ENCODE measurements around the gene RNF214.
"Not testable (repeated sequence)": the region's sequence is repeated elsewhere in the genome, so short reads cannot be mapped to it uniquely, and the experiment has no call there.

RNF214 gene

GRCh38 chr11:117319214-117319840 is 86.9 kb downstream of the RNF214 start:
- no peak for ATAC-seq
- TF ChIP-seq PPARA (CRISPR knock-in tag; IDR thresholded peaks at IDR 0.05; ENCODE audit: borderline replicate concordance) (no peak), OSR1 (CRISPR knock-in tag; IDR thresholded peaks at IDR 0.05) (no peak), ISL1 (CRISPR knock-in tag; IDR thresholded peaks at IDR 0.05) (0 out of 2 replicates have a peak, but pooled peaks have one; percentile 11), ZFP3 (CRISPR knock-in tag; IDR thresholded peaks at IDR 0.05) (no peak)
- TF ChIP-seq, protein P1, sequence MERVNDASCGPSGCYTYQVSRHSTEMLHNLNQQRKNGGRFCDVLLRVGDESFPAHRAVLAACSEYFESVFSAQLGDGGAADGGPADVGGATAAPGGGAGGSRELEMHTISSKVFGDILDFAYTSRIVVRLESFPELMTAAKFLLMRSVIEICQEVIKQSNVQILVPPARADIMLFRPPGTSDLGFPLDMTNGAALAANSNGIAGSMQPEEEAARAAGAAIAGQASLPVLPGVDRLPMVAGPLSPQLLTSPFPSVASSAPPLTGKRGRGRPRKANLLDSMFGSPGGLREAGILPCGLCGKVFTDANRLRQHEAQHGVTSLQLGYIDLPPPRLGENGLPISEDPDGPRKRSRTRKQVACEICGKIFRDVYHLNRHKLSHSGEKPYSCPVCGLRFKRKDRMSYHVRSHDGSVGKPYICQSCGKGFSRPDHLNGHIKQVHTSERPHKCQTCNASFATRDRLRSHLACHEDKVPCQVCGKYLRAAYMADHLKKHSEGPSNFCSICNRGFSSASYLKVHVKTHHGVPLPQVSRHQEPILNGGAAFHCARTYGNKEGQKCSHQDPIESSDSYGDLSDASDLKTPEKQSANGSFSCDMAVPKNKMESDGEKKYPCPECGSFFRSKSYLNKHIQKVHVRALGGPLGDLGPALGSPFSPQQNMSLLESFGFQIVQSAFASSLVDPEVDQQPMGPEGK (CRISPR knock-in tag; IDR thresholded peaks at IDR 0.05; ENCODE audit: borderline replicate concordance) = no peak

- ATAC-seq = not testable (repeated sequence)
These were observed 94.7 kb downstream of the RNF214 start for GRCh38 chr11:117327255-117327566.

GRCh38 chr11:117327567-117328374 is 95.3 kb downstream of the RNF214 start, which contains the start of gene CEP164:
CEP164 (plus strand) TSS chr11:117327854; CDS start chr11:117338587, 10,733 bp downstream.
- TF ChIP-seq, protein P1 (CRISPR knock-in tag; IDR thresholded peaks at IDR 0.05; ENCODE audit: borderline replicate concordance) = peak; percentile 96
- TF ChIP-seq ZFP3 (CRISPR knock-in tag; IDR thresholded peaks at IDR 0.05) = no peak
- no peak for TF ChIP-seq GLIS3 (CRISPR knock-in tag; IDR thresholded peaks at IDR 0.05)
- TF ChIP-seq, protein P2, sequence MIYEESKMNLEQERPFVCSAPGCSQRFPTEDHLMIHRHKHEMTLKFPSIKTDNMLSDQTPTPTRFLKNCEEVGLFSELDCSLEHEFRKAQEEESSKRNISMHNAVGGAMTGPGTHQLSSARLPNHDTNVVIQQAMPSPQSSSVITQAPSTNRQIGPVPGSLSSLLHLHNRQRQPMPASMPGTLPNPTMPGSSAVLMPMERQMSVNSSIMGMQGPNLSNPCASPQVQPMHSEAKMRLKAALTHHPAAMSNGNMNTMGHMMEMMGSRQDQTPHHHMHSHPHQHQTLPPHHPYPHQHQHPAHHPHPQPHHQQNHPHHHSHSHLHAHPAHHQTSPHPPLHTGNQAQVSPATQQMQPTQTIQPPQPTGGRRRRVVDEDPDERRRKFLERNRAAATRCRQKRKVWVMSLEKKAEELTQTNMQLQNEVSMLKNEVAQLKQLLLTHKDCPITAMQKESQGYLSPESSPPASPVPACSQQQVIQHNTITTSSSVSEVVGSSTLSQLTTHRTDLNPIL (CRISPR knock-in tag; IDR thresholded peaks at IDR 0.05; ENCODE audit: low read depth) = no peak
- TF ChIP-seq RARB (CRISPR knock-in tag; IDR thresholded peaks at IDR 0.05) = no peak
- TF ChIP-seq ZC3H10 (CRISPR knock-in tag; IDR thresholded peaks at IDR 0.05) = no peak
- no peak for TF ChIP-seq CSDC2 (CRISPR knock-in tag; IDR thresholded peaks at IDR 0.05)
- peak; percentile 96 for ATAC-seq

GRCh38 chr11:117328375-117329010 is 96.0 kb downstream of the RNF214 start:
- ATAC-seq = peak; percentile 66

More at GRCh38 chr11:117328375-117329010, 96.0 kb downstream of the RNF214 start:
- TF ChIP-seq ZNF8 (CRISPR knock-in tag; IDR thresholded peaks at IDR 0.05) (no peak), BACH2 (CRISPR knock-in tag; IDR thresholded peaks at IDR 0.05; ENCODE audit: borderline replicate concordance) (no peak), ZFP30 (CRISPR knock-in tag; IDR thresholded peaks at IDR 0.05) (no peak), ARNTL (CRISPR knock-in tag; IDR thresholded peaks at IDR 0.05; ENCODE audit: borderline replicate concordance, low read depth) (no peak), SNAI2 (CRISPR knock-in tag; IDR thresholded peaks at IDR 0.05) (no peak), RARB (CRISPR knock-in tag; IDR thresholded peaks at IDR 0.05) (no peak), TOX (CRISPR knock-in tag; IDR thresholded peaks at IDR 0.05; ENCODE audit: borderline replicate concordance) (no peak), ZFP3 (CRISPR knock-in tag; IDR thresholded peaks at IDR 0.05) (no peak), TCF4 (CRISPR knock-in tag; IDR thresholded peaks at IDR 0.05; ENCODE audit: borderline replicate concordance) (no peak), CSDC2 (CRISPR knock-in tag; IDR thresholded peaks at IDR 0.05) (no peak)
- TF ChIP-seq, protein P2 (CRISPR knock-in tag; IDR thresholded peaks at IDR 0.05; ENCODE audit: low read depth) = no peak
- TF ChIP-seq, protein P3, sequence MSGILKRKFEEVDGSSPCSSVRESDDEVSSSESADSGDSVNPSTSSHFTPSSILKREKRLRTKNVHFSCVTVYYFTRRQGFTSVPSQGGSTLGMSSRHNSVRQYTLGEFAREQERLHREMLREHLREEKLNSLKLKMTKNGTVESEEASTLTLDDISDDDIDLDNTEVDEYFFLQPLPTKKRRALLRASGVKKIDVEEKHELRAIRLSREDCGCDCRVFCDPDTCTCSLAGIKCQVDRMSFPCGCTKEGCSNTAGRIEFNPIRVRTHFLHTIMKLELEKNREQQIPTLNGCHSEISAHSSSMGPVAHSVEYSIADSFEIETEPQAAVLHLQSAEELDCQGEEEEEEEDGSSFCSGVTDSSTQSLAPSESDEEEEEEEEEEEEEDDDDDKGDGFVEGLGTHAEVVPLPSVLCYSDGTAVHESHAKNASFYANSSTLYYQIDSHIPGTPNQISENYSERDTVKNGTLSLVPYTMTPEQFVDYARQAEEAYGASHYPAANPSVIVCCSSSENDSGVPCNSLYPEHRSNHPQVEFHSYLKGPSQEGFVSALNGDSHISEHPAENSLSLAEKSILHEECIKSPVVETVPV (CRISPR knock-in tag; IDR thresholded peaks at IDR 0.05) = no peak

Measured in SK-N-SH treated with all-trans-retinoic acid at 6 μM for 48 hours (cell line).